Activated T-helper 9 cell treated with anti-CD3 and anti-CD28 coated beads, Interleukin-2, amount 50 U/mL, for 16 hours (primary cell): ENCODE data around the gene KLK7.

ENCODE experiments used
- DNase-seq: peaks from one replicate; pipeline ENCODE4 v3.0.0-alpha.2; 2020; ENCODE audit warnings: low read depth

Gene KLK7

DNA sequence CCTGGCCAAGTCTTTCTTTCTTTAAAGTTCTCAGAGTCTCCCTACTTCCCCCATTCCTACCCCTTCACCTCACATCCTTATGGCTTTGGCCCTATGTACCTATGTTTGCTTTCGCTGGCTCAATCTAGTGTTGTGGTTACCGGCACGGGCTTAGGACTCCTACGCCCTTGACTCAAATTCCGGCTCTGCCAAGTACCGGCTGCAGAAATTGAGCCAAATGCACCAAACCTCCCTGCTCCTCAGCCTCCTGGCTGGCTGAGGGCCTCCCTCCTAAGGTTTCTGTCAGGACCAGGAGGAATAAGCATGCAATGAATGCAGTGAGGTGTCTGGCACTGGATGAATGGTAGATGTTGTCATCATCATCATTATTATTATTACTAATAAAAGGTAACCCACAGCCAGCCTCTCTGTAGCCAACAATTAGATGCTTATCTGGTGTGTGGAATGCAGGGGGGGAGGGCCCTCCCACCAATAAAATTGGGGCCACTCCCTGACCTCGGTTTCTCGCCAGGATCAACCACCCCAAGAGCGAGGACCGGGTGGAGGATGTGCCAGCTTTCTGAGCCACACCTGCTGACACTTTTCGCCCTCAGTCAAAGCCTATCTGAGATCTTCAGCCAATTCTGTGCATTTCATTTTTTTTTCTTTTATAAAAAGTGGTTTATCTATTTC is 51.6 kb downstream of the KLK7 start:
- no peak for DNase-seq

DNA sequence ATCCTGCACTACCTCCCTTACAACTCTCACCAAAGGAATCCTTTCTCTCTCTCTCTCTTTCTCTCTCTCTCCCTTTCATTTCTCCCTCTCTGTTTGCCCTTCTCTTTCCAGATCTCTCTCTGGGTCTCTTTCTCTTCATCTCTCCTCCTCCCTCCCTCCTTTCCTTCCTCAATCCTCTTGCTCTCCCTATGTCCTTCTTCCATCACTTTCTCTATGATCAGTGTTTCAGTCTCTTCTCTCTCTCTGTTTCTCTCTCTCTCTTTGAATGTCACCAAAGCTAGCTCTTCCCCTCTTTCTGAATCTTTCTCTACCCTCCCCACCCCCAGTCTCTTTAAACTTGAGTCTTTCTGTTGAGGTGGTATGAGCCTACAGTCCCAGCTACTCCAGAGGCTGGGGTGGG is 52.7 kb downstream of the KLK7 start:
- no peak for DNase-seq

DNA sequence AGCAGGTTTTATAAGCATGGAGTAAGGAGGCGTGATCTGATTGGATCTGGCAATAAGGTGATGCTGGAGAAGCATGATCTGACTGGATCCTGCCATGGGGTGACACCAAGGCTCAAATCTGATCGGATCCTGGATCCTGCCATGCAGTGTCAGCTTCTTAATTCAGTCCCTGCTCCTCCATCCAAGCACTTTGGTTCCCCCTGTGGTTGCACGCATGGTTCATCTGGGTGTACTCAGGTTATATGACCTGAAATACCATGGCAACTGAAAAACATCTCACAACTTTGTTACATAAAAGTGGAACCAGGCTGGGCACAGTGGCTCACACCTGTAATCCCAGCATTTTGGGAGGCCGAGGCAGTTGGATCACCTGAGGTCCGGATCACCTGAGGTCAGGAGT is 54.9 kb downstream of the KLK7 start:
- DNase-seq = no peak
